ENCODE measurements around the gene TTC38. TPM values are rescaled to one million over a fixed set of nuclear protein-coding genes. Genes with fewer than 3 reads are reported as not detected.
"Not testable (repeated sequence)": the region's sequence is repeated elsewhere in the genome, so short reads cannot be mapped to it uniquely, and the experiment has no call there.

Gene TTC38
- total RNA-seq, 1 donor from 2014 or later, result 13.6 TPM

DNA sequence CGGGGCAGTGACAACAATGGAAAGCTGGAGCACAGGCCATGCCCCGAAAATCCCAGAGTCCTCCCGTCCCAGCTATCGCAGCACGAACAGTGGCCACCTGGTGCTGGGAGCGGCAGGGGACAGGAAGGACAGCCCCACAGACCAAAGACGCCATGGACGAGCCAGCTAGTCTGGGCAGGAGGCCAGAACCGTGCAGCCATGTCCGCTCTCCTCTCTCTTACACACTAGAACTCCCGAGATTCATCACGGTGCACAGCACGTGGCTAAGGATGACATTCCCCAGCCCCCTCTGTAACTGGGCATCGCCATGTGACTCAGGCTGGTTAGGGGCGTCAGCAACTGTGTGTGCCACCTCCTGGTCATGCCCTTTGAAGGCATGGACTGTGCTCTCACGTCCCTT, 22.3 kb upstream of the TTC38 start:
- intact Hi-C loops (cut with micrococcal nuclease), result no loop called here

DNA sequence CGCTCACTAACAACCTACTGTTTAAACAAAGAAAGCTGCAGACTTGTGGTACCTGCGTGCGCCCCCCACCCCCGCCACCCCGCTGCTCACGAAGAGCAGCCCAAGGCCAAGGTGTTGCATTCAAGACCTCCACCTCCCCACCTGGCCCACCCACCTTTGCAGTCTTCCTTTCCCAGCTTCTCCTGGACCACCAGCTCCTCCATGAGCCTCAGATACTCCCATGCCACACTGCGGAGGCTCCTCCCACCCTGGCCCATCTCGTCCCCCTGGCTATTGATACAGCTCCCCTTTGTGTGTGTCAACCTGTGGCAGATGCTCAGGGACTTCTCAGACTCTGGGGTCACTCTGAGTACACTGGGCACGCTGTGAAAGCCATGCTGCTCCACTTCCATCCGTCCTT, 21.6 kb upstream of the TTC38 start:
- intact Hi-C loops (cut with micrococcal nuclease), result no loop called here

DNA sequence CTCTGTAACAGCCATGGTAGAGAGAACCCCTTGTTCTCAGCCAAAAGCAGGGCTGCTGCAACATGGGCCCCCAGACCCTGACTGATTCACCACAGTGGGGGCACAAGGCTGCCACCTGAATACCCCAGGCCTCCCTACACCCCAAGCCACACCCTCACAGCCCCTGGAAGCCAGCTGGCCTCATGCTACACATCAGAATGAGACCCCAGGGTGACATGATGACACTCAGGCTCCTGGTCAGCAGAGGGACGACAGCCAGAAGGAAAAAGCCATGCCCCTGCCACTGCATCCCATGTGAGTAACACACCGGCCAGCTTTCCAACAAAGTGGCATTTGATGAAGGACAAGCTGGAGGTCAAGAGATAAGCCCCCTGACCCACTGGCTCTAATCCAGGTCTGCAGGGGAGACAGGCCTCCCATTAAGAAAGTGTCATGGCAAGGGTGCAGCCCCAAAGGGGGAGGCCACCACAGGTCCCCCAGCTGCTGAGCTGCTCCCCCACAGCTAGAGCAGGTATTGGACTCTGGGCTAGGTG, 20.3 kb upstream of the TTC38 start:
- intact Hi-C loops (cut with micrococcal nuclease), result no loop called here

DNA sequence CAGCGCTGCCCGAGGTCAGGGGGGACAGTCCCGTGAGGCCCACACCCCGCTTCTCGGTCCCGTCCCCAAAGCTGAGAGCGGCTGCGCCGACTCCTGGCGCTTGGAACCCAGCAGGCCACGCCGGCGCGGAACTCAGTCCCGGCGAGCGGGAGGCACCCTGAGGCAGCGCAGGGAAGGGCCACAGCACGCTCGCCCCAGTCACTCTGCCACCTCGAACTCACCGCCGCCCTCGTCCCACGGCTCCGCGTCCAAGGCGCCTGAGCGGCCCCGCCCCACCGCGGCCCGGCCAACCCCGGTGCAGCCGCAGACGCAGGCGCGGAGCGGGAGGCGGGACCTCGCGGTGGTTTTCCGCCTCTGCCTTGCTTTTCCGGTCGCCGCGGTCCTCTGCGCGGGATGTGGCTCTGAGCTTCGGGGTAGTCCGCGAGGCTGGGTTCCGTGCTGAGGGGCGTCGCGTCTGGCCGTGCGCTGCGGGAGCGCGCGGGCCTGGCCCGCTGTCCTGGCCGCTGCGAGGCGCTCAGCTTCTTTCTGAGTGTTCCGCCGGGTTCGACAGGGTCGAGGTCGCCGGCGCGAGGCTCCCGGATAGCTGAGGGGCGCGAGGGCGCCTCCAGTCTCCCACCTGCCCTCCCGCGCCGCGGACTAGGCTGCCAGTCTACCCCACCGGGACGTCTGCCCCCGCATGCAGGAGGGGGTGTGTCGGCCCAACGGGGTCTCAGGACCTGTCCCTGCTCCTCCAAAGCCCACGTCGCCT, 17.6 kb upstream of the TTC38 start, which contains the start of gene CDPF1:
CDPF1 (minus strand) TSS at position 259 of the 748 bp plus-strand sequence. CDS start 2,009 bp downstream, outside the sequence.
- intact Hi-C loops (cut with micrococcal nuclease), result loop anchor here (1.0 to 5.0 kb wide), 3 partner anchors 17 to 98 kb away; partner anchors contain the start of genes GTSE1 and PPARA

DNA sequence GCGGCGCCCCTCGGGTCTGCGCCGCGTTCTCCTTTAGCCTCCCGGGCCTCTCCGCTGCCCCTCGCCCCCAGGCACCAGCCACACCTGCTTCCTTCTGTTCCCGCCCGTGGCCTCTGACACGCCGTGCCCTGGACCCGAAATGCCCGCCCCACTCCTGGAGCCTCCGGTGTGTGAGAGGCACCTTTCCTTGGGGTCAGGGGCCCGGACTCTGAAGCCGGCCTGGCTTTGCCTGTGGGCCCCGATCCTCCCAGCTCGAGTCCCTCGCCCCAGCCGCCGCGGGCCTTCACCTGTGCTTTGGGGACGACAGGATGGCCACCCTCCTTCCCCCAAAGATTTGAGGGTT, 17.1 kb upstream of the TTC38 start:
- intact Hi-C loops (cut with micrococcal nuclease), result loop anchor here (1.0 to 5.0 kb wide), 3 partner anchors 16 to 98 kb away; partner anchors contain the start of genes GTSE1 and PPARA

DNA sequence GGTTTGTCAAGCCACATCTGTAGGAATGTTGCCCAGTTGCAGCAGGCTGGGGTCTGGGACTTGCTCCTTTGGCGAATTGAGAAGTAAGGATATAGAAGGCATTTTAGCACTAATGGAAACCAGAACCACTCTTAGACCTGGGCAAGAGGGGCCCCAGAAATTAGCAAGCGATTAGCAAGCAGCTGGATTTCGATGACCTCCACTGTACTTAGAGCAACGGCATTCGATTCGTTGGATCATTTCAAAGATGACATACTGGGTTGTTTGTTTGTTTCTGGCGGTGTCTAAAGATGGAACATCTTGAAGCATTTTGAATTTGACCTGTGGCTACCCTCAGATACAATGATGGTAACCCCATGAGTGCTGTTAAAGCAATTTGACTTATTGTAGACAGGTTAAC, 16.5 kb upstream of the TTC38 start:
- intact Hi-C loops (cut with micrococcal nuclease), result loop anchor here (2.0 to 5.0 kb wide), 2 partner anchors 16 to 99 kb away; partner anchors contain the start of gene PPARA

DNA sequence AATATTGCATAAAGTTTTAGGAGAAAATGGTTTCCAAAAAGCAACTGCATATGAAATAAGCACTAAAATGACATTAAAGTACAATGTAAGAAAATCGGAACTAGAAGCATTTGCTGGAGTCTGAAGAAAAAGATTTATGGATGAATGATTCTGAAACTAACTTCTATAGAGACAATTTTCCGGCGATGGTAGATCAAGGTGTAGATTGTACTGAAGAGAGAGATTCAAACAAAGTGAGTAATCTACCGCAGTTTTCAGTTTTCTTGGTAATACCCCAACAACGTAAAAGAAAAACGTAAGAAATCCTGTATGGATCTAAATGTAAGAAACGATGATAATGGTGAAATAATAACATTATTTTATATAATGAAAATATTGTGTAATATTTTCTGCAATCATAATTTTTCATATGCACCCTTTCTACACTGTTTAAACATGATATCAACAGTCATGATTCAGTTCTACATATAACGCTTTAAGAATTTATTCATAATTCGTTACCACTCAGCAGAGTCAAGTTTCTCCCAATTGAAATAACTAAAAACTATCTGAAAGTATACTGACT, 15.9 kb upstream of the TTC38 start:
- intact Hi-C loops (cut with micrococcal nuclease), result loop anchor here (2.0 to 5.0 kb wide), 2 partner anchors 15 to 100 kb away; partner anchors contain the start of gene PPARA

DNA sequence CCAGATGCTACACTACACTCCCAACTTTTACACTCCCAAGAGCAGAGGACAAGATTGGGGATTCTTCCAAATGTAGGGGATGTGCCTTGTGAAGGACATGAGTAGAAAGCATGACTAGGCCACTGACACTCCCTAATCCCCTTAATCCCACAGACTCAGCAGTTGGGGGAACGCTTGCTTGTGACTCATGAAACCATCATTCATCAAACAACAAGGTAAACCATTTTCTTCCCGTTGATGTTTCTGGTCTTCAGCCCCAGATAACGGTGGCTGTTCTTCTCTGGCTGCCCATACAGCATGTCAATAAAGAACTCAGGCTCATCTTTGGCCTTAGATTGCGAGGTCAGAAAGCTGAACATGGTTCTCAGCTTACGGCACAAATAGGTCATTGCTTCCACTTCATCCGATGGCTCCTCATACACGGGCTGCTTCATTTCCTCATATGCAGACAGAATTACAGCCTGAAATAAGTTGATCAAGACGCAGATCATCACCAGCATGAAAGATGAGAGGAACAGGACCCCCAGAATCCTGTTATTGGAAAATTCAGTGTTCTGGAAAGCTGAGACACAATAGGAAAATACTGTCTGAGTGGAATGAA, 11.3 kb upstream of the TTC38 start:
- intact Hi-C loops (cut with micrococcal nuclease), result no loop called here

DNA sequence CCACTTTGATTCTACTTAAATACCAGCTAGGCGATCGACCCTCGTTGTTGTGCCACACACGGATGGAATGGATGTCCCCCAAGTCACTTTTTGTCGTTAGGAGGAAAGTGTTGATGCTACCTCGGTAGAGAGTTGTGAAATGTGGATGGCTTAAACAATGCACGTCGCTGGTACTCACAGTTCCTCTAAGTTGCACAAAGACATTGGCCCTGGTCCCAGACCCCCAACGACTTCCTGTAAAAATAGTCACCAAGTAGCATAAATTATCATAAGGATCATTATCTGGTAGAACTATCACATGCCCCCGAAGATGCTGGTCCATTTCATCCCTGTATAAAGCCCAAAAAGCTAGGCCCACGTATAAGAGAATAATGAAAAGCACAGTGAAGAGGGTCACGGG, 8.4 kb upstream of the TTC38 start:
- intact Hi-C loops (cut with micrococcal nuclease), result no loop called here

DNA sequence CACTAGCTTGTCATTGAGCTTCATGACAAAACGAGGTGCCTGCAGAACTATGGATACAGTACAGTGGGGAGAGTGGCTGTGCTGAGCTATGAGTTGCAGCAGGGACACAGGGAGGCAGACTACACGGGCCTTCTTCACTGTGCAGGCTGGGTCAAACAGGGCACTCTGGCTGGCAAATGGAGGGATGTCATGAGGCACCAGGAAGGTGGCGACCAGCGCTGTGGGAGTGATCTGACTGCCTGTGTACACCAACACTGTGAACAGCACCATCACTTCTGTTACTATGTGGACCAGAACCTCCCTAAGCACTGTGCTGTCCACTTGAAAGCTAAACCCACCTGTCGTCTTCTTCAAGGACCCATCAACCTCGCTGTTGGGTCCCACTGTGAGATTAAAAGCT, 7.8 kb upstream of the TTC38 start:
- intact Hi-C loops (cut with micrococcal nuclease), result no loop called here

DNA sequence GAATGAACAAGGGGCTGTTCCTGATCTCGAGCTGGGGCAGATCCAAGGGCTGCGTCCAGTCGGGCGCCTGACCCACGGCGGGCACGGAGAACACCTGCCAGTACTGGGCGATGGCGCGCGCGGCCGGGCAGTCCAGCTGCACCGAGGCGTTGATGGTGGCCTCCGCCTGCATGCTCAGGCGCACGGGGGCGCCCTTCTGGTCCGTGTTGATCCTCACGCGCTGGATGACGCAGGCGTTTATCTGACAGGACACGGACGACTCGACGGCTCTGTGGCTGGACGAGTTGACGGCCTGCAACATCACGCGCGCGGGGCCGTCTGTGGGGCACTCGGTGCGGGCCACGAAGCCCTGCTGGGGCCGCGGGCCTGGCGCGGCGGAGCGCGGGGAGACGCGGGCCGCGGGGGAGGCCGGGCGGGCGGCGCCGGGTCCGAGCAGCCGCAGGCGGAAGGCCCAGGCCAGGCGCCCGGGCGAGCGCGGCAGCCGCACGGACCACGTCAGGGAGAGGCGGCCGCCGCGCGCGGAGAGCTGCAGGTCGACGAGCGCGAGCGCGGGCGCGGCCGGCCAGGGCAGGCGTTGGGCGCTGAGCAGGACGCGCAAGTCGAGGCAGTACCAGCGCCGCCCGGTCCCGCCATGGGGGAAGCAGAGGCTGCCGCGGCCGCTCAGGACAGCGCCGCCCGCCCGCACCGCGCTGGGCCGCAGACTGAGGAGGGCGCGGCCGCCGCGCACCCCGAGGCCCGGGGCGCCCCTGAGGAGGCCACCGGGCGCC, 5.2 kb upstream of the TTC38 start:
- intact Hi-C loops (cut with micrococcal nuclease), result no loop called here

DNA sequence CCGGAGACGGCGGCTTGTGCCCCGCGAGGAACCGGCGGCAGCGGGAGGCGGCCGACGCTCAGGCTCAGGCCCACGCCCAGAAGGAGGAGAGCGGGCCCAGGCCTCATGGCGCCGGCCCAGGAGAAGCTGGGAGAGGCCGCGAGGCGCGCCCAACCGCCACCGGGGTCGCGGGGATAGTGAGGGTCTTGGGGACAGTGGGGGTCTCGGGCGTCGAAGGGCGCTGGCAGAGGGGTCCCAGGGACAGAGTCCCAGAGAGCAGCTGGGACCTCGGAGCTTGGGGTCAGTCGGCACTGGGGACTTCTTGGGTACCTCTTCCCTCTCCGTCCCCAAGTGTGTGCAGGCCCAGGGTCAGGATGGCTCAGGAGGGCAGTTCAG, 4.6 kb upstream of the TTC38 start, which contains the start of gene PKDREJ:
PKDREJ (minus strand) TSS at position 128 of the 375 bp plus-strand sequence; CDS start at position 107, 21 bp downstream.
- intact Hi-C loops (cut with micrococcal nuclease), result no loop called here

DNA sequence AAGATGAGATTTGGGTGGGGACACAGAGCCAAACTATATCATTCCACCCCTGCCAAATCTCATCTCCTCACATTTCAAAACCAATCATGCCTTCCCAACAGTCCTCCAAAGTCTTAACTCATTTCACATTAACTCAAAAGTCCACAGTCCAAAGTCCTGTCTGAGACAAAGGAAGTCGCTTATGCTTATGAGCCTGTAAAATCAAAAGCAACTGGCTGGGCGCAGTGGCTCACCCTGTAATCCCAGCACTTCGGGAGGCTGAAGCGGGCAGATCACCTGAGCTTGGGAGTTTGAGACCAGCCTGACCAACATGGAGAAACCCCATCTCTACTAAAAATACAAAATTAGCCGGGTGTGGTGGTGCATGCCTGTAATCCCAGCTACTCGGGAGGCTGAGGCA, 3.3 kb upstream of the TTC38 start:
- intact Hi-C loops (cut with micrococcal nuclease), result not testable (repeated sequence)

DNA sequence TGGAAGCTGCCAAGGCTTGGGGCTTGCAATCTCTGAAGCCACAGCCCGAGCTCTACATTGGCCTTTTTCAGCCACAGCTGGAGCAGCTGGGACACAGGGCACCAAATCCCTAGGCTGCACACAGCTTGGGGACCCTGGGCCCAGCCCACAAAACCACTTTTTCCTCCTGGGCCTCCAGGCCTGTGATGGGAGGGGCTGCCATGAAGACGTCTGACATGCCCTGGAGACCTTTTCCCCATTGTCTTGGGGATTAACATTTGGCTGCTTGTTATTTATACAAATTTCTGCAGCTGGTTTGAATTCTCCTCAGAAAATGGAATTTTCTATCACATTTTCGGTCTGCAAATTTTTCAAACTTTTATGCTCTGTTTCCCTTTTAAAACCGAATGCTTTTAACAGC, 2.2 kb upstream of the TTC38 start:
- intact Hi-C loops (cut with micrococcal nuclease), result loop anchor here (2.0 kb wide), 1 partner anchor 15 kb away; the partner anchor contains the start of gene CDPF1

DNA sequence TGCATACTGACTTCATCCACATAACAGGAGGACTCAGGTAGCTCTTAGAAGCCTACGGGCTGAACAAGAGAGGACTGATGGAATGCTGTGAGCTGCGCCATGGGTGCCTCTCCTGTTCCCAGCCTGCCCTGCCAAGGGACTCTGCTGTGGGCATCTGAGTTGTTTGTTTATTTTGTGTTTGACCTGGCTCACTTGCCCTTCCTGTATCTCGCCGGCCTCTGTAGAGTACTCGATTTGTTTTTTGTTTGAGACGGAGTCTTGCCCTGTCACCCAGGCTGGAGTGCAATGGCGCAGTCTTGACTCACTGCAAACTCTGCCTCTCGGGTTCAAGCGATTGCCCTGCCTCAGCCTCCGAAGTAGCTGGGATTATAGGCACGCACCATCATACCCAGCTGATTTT, 1.8 kb downstream of the TTC38 start:
- intact Hi-C loops (cut with micrococcal nuclease), result no loop called here

DNA sequence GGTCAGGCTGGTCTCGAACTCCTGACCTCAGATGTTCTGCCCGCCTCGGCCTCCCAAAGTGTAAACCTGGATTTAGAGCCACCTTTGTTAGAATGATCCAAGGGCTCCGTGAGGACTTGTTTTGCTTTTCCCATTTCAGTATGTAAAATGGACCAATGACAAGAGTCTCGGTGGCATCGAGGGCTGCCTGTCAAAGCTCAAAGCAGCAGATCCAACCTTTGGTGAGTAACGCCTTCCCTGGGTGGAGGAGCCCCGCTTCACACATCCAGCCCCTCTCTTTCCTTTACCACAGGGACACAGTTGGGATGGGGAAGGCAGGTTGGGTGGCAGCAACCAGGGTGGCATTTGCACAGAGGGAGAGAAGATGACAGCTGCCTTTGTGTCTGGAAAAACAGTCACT, 4.4 kb downstream of the TTC38 start:
- intact Hi-C loops (cut with micrococcal nuclease), result no loop called here

DNA sequence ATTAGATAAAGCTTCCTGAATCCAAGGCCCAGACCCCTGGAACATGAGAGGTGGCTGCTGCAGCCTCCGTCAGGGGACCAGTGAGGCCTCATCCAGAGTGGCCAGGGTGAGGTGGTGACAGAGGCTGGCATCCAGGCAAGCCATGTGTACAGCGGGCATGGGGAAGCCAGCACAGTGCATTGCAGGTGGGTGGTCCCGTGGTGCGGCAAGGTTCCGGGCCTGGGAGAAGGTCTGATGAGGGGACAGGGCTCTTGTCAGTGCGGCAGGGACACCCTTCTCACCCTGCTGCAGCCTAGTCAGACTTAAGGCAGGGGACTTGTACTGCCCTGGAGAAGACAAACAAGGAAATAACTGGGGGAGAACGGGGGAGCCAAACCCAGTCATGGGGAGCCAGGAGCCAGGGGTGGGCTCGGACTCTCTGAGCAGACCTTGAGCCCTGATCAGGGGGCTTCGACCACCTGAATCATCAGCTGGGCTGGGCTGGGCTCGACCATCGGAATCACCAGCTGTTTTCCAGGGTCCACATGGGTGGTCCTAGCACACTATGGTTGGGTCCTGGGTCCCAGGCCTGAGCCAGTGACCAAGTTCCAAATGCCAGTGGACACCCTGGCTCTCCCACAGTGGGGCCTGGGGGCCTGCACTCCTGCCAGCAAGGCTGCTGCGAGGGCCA, 5.1 kb downstream of the TTC38 start:
- intact Hi-C loops (cut with micrococcal nuclease), result no loop called here

DNA sequence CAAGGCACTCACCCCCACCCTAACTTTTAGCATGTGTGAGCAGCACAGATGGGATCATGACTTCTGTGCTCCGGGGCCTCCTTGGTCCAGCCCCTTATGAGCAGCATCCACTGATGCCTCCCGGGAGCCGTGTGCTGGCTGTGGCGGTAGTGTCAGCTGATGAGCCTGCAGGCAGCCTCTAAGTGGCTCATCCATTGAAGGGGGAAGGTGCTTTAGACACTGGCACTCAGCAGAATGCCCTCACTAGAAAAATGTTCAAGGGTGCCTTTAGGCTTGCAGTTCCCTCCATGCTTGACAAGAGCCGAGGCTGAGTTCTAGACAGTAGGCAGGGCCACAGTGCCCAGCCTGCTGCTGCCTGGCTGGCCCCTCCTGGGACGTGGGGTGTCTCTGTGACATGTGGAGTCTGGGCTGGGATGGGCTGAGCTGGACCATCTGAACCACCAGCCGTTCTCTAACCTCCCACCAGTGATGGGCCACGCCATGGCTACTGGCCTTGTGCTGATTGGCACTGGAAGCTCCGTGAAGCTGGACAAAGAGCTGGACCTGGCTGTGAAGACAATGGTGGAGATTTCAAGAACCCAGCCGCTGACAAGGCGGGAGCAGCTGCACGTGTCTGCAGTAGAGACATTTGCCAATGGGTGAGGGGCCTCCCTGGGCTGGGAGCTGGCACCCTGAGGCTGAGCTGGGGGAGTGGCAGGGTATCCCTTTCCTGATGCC, 5.8 kb downstream of the TTC38 start:
- intact Hi-C loops (cut with micrococcal nuclease), result no loop called here

DNA sequence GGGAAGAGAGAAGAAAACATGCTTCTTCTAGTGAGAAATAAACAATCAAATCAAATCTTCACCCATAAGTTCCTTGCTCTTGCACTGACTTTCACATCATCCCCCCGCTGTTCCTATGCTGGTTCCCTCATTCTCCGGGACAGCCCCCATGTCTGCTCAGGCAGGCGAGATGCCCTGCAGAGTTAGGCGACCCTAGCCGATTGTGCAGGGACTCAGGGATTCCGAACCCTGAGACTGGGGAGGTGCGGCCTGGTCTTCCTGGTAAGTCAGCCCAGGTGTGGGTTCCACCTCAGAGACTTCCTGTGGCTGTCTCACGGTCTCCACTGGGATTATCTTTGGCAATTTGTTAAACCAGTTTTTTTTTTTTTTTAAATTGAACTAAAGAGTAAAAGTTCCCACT, 6.6 kb downstream of the TTC38 start:
- intact Hi-C loops (cut with micrococcal nuclease), result no loop called here

All from T-helper 2 cell treated with Interferon-gamma antibody and Interleukin-4, amounts not matched to agents 100 ng/mL and 5 ng/mL, for 36 hours (primary cell).